Vagina (tissue), 2 donors: ENCODE results near the gene DPCD.

Experiments used
- POLR2A ChIP-seq, 2 donors: fragments of 450-650 bp; IDR thresholded peaks; one replicate each; pipeline ENCODE4 v1.6.1; 2017; ENCODE audit warnings: antibody characterized with exemption in 2 of 2, mild to moderate bottlenecking in 2 of 2, moderate library complexity in 2 of 2
- POLR2AphosphoS5 ChIP-seq, 2 donors: sonication (generic); formaldehyde crosslinking; IDR thresholded peaks; one replicate each; pipeline ENCODE4 v1.9.0; 2017; ENCODE audit warnings: antibody characterized with exemption in 2 of 2, mild to moderate bottlenecking in 2 of 2, low read depth in 1 of 2; ENCODE audit not compliant: insufficient read depth in 1 of 2
- TF ChIP-seq, protein P1 (sequence below), 3 experiments: fragments of 450-650 bp in 2 of 3; fragments of 200-600 bp in 1 of 3; sonication (generic) in 1 of 3; IDR thresholded peaks; one replicate each; pipeline ENCODE4 v1.5.1; 2017 to 2019; ENCODE audit warnings: antibody characterized with exemption in 3 of 3, mild to moderate bottlenecking in 2 of 3, moderate library complexity in 2 of 3

DNA sequence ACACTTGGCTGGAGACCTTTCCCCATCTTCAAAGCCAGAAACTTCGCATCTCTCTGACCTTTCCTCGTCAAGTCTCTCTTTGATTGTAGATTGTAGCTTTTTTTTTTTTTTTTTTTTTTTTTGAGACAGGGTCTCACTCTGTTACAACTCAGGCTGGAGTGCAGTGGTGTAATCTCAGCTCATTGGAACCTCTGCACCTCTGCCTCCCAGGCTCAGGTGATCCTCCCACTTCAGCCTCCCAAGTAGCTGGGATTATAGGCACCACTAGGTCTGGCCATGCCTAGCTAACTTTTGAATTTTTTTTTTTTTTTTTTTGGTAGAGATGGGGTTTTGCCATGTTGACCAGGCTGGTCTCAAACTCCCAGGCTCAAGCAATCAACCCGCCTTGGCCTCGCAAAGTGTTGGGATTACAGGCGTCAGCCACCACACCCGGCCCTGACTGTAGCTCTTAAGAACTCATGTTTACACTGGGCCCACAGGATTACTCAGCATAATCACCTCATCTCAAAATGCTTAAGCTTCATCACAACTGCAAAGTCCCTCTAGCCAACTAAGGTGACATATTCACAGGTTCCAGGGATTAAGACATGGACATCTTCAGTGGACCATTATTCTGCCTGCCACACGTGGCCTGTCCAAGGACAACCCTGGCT lies 11.8 kb upstream of the DPCD start:
- TF ChIP-seq POLR2A (IDR thresholded peaks at IDR 0.05) (no peak), POLR2AphosphoS5 (IDR thresholded peaks at IDR 0.05; ENCODE audit: insufficient read depth in 1 of 2, low read depth in 1 of 2) (no peak)
- TF ChIP-seq, protein P1, sequence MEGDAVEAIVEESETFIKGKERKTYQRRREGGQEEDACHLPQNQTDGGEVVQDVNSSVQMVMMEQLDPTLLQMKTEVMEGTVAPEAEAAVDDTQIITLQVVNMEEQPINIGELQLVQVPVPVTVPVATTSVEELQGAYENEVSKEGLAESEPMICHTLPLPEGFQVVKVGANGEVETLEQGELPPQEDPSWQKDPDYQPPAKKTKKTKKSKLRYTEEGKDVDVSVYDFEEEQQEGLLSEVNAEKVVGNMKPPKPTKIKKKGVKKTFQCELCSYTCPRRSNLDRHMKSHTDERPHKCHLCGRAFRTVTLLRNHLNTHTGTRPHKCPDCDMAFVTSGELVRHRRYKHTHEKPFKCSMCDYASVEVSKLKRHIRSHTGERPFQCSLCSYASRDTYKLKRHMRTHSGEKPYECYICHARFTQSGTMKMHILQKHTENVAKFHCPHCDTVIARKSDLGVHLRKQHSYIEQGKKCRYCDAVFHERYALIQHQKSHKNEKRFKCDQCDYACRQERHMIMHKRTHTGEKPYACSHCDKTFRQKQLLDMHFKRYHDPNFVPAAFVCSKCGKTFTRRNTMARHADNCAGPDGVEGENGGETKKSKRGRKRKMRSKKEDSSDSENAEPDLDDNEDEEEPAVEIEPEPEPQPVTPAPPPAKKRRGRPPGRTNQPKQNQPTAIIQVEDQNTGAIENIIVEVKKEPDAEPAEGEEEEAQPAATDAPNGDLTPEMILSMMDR (IDR thresholded peaks at IDR 0.05), result no peak
